ENCODE measurements around the gene BMP8A. TPM values are rescaled to one million over a fixed set of nuclear protein-coding genes. Genes with fewer than 3 reads are reported as not detected.
"Not testable (repeated sequence)": the region's sequence is repeated elsewhere in the genome, so short reads cannot be mapped to it uniquely, and the experiment has no call there.

BMP8A gene
- polyA plus RNA-seq, 1 experiment, result 0.05 TPM

DNA sequence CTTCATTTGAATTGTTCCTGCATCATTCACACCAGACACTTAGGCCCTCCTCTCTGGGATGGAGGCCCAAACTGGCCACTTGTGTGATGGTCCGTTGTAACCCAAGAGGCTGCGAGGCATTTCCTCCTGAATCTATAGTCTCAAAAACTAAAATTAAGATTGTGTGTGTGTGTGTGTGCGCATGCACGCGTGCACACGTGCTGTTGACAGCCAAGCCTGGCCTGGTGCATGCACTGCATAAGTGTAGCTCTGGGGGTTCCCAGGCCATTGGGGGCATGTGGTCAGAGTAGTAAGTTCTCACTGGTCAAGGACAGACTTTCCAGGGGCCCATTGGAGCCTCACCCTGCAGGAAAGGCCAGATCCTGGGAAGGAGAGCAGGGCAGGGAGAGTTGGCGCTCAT is 26.5 kb downstream of the BMP8A start:
- H3K27me3 ChIP-seq (ENCODE audit: control insufficient read depth, insufficient read depth, low read length); DNase-seq (ENCODE audit: low read depth); H3K36me3 ChIP-seq (ENCODE audit: control insufficient read depth, insufficient read depth, low read length); H3K4me3 ChIP-seq (ENCODE audit: low read depth, low read length); POLR2A ChIA-PET; CTCF ChIA-PET: not testable (repeated sequence)

DNA sequence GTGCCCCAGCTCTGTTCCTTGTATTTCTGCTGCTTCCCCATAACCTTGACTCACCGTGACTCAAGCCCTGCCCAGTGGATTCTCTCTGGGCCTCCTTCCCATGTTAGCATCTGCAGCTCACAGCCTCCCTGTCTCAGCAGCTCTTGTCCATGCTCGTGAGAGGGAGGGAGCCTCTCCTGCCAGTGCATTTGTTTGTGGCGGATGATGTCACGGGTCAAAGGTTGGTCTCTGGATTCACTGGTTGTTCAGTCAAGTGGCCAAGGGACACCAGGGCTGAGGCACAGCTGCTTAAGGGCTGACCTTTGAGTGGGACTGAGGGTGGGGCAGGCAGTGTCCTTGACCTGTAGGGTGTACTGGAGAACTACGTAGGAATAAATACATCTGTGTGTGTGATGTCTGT is 27.9 kb downstream of the BMP8A start:
- H3K27me3 ChIP-seq (ENCODE audit: control insufficient read depth, insufficient read depth, low read length); DNase-seq (ENCODE audit: low read depth); H3K4me3 ChIP-seq (ENCODE audit: low read depth, low read length); H3K36me3 ChIP-seq (ENCODE audit: control insufficient read depth, insufficient read depth, low read length); POLR2A ChIA-PET; CTCF ChIA-PET: not testable (repeated sequence)

DNA sequence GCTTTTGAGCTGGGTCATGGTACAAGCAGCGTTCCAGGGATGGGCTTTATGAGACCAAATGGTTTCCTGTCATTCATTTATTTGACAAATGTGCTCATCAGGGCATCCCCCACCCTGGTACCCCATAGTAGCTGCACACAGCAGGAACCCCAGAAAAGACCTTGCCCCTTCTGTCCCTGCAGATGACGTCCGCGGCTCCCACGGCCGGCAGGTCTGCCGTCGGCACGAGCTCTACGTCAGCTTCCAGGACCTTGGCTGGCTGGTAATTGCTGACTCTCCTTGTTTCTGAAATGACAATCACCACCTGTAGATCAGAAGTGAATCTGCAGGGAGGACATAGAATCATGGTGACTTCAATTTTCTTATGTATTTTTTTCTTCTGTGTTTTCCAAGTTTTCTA is 30.8 kb downstream of the BMP8A start:
- CTCF ChIA-PET; POLR2A ChIA-PET; DNase-seq (ENCODE audit: low read depth); H3K36me3 ChIP-seq (ENCODE audit: control insufficient read depth, insufficient read depth, low read length); H3K27me3 ChIP-seq (ENCODE audit: control insufficient read depth, insufficient read depth, low read length); H3K4me3 ChIP-seq (ENCODE audit: low read depth, low read length): not testable (repeated sequence)

DNA sequence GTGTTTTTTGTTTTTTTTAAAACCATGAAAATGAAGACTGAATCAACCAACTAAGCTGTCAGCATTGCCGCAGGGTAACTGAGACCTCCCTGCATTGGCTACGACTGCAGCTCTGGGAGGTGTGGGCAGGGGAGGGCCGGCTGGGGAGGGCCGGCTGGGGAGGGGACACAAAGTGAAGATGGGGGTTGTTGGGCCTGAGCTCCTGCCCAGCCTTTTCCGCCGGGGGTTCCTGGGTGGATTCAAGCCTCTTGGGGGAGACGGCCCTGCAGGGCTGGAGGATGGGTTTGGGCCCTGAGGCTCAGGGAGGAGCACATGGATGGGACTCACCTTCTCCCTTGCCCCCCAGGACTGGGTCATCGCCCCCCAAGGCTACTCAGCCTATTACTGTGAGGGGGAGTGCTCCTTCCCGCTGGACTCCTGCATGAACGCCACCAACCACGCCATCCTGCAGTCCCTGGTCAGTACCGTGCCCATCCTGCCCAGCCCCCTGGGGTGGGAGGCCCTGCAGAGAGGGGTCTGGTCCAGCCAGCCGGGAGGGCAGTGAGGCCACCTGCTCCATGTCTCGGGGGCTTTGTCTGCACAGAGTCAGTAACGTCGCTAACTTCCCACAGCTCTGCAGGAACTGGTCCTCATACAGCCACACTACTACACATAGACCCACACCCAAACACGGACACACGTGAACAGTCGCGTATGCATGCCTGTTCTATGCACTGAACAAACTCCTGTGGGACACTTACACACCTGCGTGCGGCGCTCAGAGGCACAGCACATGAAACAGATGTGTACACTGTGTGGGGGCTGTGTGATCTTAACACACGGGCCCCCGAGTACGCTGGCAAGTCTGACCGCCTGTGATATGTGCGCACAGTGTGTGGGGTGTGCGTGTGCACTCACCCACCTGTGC is 31.5 kb downstream of the BMP8A start:
- Histone ChIP-seq H3K4me3 (ENCODE audit: low read depth, low read length) (no peak overlapping the region), H3K36me3 (ENCODE audit: control insufficient read depth, insufficient read depth, low read length) (peaks cover 7% of the 10 kb centered on the region), H3K27me3 (ENCODE audit: control insufficient read depth, insufficient read depth, low read length) (no peaks in the 10 kb centered on the region)
- TF ChIP-seq, protein P1, sequence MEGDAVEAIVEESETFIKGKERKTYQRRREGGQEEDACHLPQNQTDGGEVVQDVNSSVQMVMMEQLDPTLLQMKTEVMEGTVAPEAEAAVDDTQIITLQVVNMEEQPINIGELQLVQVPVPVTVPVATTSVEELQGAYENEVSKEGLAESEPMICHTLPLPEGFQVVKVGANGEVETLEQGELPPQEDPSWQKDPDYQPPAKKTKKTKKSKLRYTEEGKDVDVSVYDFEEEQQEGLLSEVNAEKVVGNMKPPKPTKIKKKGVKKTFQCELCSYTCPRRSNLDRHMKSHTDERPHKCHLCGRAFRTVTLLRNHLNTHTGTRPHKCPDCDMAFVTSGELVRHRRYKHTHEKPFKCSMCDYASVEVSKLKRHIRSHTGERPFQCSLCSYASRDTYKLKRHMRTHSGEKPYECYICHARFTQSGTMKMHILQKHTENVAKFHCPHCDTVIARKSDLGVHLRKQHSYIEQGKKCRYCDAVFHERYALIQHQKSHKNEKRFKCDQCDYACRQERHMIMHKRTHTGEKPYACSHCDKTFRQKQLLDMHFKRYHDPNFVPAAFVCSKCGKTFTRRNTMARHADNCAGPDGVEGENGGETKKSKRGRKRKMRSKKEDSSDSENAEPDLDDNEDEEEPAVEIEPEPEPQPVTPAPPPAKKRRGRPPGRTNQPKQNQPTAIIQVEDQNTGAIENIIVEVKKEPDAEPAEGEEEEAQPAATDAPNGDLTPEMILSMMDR (IDR thresholded peaks at IDR 0.05; ENCODE audit: insufficient read depth, low read depth, low read length), result no peak
- POLR2A ChIA-PET, result no interaction called here
- CTCF ChIA-PET, result no interaction called here
- DNase-seq (ENCODE audit: low read depth), result no peak

DNA sequence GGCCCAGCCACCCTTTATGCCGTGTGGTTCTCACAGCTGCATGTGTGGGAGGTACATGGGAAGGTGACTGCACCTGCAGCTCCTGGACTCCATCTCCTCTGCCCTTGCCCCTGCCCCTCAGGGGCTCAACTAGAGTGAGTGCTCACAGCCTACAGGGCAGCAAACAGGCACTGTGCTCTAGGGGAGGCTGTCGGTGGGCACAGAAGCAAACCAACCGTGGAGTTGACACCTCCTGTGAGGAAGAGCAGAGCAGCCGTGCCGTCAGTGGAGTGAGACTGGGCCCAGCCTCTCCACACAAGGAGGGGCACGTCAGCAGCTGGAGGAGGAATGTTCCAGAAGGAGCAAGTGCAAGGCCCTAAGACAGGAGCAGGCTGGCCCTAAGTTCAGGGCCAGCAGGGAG is 32.7 kb downstream of the BMP8A start:
- no peaks in the 10 kb centered on the region for H3K27me3 ChIP-seq (ENCODE audit: control insufficient read depth, insufficient read depth, low read length)
- ChIA-PET CTCF (interaction anchor here (3.0 kb wide), 1 partner anchor 15 kb away, joined by 17 read pairs; no protein-coding TSS in a partner anchor), POLR2A (no interaction called here)
- DNase-seq (ENCODE audit: low read depth), result no peak
- TF ChIP-seq, protein P1 (IDR thresholded peaks at IDR 0.05; ENCODE audit: insufficient read depth, low read depth, low read length), result no peak
- H3K4me3 ChIP-seq (ENCODE audit: low read depth, low read length), result no peak overlapping the region
- H3K36me3 ChIP-seq (ENCODE audit: control insufficient read depth, insufficient read depth, low read length), result peaks cover 12% of the 10 kb centered on the region

DNA sequence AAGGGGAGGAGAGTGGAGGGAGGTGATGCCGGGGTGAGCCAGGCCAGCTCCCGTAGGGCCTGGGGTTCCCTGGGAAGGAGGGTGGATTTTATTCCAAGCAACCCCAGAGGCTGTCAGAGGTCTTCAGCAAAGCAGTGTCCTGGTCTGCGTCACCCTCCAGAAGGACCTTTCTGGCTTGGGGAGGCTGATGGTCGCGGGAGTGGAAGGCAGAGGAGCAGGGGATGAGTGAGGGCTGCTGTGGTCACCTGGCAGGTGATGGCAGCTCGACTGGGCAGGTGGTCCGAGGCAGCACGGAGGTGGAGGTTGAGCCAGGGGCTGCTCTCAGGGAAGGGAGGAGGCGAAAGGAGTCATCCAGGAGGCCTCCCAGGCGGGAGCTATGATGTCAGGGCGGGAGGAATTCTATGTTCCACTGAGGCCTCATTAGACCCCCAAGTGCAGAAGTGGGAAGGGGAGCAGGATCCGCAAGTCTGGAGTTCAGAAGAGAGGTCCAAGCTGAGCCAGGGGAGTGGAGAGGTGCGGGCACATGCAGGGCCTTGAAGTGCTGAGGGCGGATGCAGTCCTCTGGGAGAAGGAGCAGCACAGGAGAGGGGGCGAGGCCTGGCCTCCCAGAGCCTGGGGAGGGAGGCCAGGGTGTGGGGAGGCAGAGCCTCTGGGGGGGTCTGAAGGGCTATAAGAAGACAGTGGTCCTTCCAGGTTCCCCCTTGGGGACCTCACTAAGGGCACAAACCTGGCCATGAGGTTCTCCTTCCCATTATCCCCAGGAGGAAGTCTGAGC is 33.3 kb downstream of the BMP8A start:
- peaks cover 12% of the 10 kb centered on the region for H3K36me3 ChIP-seq (ENCODE audit: control insufficient read depth, insufficient read depth, low read length)
- no peaks in the 10 kb centered on the region for H3K27me3 ChIP-seq (ENCODE audit: control insufficient read depth, insufficient read depth, low read length)
- CTCF ChIA-PET, result interaction anchor here (3.0 kb wide), 1 partner anchor 14 kb away, joined by 17 read pairs; no protein-coding TSS in a partner anchor
- no peak overlapping the region for H3K4me3 ChIP-seq (ENCODE audit: low read depth, low read length)
- POLR2A ChIA-PET, result no interaction called here
- no peak for DNase-seq (ENCODE audit: low read depth)
- TF ChIP-seq, protein P1 (IDR thresholded peaks at IDR 0.05; ENCODE audit: insufficient read depth, low read depth, low read length), result no peak
